ENCODE data around the gene AHNAK2.

DNA sequence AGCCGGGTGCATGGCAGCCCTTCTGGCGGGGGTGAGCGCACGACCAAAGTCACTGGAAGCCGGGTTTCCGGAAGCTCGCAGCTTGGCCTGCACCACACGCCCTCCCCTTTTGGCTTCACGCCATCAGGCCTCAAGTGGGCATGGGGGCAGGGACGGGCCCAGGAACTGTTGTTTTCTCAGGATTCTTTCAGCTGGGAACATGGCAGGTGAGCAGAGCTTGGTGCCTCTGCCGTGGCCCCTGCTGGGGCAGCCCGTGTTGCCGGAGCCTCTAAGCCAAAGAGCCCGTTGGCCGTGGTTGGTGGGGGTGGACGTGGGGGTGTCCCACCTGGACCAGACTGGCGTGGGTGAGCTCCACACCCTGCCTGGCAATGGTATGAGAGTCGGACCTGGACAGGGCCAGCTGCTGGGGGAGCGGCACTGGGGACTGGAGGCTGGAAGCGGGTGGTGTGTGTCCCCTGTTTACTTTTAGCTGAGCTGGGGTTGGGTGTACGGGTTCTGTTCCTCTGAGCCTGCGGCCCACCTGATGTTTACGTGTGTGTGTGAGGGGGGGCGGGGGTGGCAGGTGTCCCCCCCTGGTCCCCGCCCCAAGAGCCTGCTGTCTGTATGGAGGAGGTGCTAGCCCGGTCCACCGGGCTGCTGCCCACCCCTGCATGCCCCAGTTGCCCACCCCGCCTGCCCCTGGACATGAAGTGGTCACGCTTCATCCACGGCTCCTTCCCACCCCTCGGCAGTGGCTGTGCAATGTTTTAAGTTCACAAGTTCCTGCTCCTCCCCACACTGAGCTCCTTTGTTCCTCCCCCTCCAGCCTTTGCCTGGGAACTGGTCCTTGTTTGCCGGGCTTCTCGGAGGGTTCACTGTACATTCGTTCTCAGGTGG lies 82.2 kb downstream of the AHNAK2 start:
- TF ChIP-seq, protein P1, sequence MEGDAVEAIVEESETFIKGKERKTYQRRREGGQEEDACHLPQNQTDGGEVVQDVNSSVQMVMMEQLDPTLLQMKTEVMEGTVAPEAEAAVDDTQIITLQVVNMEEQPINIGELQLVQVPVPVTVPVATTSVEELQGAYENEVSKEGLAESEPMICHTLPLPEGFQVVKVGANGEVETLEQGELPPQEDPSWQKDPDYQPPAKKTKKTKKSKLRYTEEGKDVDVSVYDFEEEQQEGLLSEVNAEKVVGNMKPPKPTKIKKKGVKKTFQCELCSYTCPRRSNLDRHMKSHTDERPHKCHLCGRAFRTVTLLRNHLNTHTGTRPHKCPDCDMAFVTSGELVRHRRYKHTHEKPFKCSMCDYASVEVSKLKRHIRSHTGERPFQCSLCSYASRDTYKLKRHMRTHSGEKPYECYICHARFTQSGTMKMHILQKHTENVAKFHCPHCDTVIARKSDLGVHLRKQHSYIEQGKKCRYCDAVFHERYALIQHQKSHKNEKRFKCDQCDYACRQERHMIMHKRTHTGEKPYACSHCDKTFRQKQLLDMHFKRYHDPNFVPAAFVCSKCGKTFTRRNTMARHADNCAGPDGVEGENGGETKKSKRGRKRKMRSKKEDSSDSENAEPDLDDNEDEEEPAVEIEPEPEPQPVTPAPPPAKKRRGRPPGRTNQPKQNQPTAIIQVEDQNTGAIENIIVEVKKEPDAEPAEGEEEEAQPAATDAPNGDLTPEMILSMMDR (IDR thresholded peaks at IDR 0.05; ENCODE audit: insufficient read depth, low read length): no peak
- no peak for TF ChIP-seq POLR2AphosphoS5 (IDR thresholded peaks at IDR 0.05; ENCODE audit: low read depth)

All from HL-60 (cell line).